ENCODE data around the gene TBC1D9. TPM values are rescaled to one million over a fixed set of nuclear protein-coding genes. Genes with fewer than 3 reads are reported as not detected.

The TBC1D9 gene
- total and polyA plus RNA-seq, 10 of the 15 experiments (the other 5 are each of a cell fraction or from before 2014, with no cell fraction given), result 0.87 to 14.9 (median 7.1) TPM

DNA sequence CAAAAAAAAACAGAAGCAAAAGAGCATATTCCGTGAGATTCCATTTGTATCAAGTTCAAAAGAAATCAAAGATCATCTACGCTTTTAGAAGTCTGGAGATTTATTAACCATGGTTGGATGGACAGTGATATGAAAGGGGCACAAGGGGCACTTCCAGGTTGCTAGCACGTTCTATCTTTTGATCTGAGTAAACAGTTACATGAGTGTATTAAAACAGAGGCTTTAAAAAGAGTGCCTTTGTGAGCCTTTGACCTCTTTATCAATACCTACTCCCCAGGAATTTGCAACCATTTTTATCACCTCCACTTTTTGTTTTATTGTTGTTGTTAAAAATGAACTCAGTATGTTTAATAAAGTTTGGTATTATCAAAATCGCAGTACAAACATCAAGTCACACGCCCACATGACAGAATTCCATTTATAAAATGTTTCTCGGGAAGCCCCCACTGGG is 115.1 kb downstream of the TBC1D9 start (continued):
- TF ChIP-seq EP300 (IDR thresholded peaks at IDR 0.05; ENCODE audit: borderline replicate concordance in 1 of 2, control insufficient read depth in 1 of 2, low read depth in 2 of 2, low read length in 2 of 2) (no peak), JUND (IDR thresholded peaks at IDR 0.05; ENCODE audit: low read depth, low read length) (no peak), STAT1 (conservative IDR thresholded peaks at IDR 0.05) (no peak)

DNA sequence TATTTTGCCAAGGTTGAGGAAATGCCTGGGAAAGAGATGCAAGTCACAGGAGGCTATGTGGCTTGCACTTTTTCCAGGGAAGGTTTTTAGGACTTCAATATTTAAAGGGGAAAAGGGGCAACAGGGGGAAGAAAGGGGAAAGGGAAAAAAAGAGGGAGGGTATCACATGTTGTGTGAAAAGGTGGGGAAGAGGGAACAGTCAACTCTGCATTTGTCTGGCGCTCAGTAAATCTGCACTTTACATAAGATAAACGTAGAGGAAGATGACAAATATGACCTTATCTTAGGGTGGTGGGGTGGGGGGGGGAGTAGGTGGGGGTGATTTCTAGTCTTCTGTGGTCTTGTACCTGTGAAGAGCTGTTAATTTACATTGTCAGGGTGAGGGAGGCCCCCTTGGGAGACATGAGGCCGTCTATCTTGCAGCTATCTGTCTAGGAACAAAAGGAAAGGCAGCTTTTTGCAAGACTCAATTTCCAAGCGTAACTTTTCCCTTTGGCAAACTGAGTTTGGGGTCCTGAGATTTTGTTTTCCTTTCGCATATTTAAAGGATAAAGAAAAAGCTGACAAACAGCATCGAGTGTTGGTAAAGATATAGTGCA is 115.9 kb downstream of the TBC1D9 start:
- ATAC-seq, result no peak
- no peaks in the 10 kb centered on the region for H4K20me1 ChIP-seq (ENCODE audit: control insufficient read depth, insufficient read depth)
- no peaks in the 10 kb centered on the region for H3K9me3 ChIP-seq (replicated peaks; ENCODE audit: control insufficient read depth, insufficient read depth, low read length)
- H3K79me2 ChIP-seq (ENCODE audit: control insufficient read depth, insufficient read depth, low read length), result no peaks in the 10 kb centered on the region
- intact Hi-C loops (cut with micrococcal nuclease; ENCODE audit: unreplicated experiment), result no loop called here
- in situ Hi-C loops (cut with MboI), result no loop called here
- SMC1A ChIA-PET (ENCODE audit: uncharacterized antibody, unreplicated experiment), result no interaction called here
- no peaks in the 10 kb centered on the region; a peak in 2 of 4 replicates for H3K36me3 ChIP-seq (ENCODE audit: control insufficient read depth in 2 of 2, insufficient read depth in 2 of 2, low read length in 1 of 2)
- FAIRE-seq, result no peak
- 27% methylated on average over 6 of the region's 6 CpGs for WGBS (ENCODE audit: insufficient coverage, insufficient replicate concordance, low lambda C conversion rate, missing lambda C conversion rate)
- no peak overlapping the region for H3K4me3 ChIP-seq
- no peak overlapping the region for H3K9ac ChIP-seq (ENCODE audit: control insufficient read depth, insufficient read depth, low read length)
- H3K4me1 ChIP-seq (ENCODE audit: control insufficient read depth, insufficient read depth, low read length), result no peaks in the 10 kb centered on the region
- DNase-seq (ENCODE audit: low read depth, low spot score), result no peak
- no peak for TF ChIP-seq CREB1 (IDR thresholded peaks at IDR 0.05; ENCODE audit: low read depth)
- no peak for TF ChIP-seq IKZF2 (IDR thresholded peaks at IDR 0.05)
- TF ChIP-seq STAT1 (conservative IDR thresholded peaks at IDR 0.05), result no peak
- no peak for TF ChIP-seq RAD51 (IDR thresholded peaks at IDR 0.05)
- TF ChIP-seq, protein P1, sequence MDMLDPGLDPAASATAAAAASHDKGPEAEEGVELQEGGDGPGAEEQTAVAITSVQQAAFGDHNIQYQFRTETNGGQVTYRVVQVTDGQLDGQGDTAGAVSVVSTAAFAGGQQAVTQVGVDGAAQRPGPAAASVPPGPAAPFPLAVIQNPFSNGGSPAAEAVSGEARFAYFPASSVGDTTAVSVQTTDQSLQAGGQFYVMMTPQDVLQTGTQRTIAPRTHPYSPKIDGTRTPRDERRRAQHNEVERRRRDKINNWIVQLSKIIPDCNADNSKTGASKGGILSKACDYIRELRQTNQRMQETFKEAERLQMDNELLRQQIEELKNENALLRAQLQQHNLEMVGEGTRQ (IDR thresholded peaks at IDR 0.05; ENCODE audit: borderline replicate concordance, low read depth, low read length), result no peak
- TF ChIP-seq EZH2 (IDR thresholded peaks at IDR 0.05; ENCODE audit: borderline replicate concordance, control insufficient read depth, low read depth, low read length), result no peak
- TF ChIP-seq EED (IDR thresholded peaks at IDR 0.05; ENCODE audit: low read depth), result no peak
- TF ChIP-seq TBL1XR1 (IDR thresholded peaks at IDR 0.05; ENCODE audit: low read depth, low read length), result no peak
- TF ChIP-seq, protein P2, sequence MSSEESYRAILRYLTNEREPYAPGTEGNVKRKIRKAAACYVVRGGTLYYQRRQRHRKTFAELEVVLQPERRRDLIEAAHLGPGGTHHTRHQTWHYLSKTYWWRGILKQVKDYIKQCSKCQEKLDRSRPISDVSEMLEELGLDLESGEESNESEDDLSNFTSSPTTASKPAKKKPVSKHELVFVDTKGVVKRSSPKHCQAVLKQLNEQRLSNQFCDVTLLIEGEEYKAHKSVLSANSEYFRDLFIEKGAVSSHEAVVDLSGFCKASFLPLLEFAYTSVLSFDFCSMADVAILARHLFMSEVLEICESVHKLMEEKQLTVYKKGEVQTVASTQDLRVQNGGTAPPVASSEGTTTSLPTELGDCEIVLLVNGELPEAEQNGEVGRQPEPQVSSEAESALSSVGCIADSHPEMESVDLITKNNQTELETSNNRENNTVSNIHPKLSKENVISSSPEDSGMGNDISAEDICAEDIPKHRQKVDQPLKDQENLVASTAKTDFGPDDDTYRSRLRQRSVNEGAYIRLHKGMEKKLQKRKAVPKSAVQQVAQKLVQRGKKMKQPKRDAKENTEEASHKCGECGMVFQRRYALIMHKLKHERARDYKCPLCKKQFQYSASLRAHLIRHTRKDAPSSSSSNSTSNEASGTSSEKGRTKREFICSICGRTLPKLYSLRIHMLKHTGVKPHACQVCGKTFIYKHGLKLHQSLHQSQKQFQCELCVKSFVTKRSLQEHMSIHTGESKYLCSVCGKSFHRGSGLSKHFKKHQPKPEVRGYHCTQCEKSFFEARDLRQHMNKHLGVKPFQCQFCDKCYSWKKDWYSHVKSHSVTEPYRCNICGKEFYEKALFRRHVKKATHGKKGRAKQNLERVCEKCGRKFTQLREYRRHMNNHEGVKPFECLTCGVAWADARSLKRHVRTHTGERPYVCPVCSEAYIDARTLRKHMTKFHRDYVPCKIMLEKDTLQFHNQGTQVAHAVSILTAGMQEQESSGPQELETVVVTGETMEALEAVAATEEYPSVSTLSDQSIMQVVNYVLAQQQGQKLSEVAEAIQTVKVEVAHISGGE (CRISPR knock-in tag; IDR thresholded peaks at IDR 0.05), result no peak
- no peak for TF ChIP-seq BRCA1 (IDR thresholded peaks at IDR 0.05; ENCODE audit: low read depth, low read length)
- TF ChIP-seq, protein P3, sequence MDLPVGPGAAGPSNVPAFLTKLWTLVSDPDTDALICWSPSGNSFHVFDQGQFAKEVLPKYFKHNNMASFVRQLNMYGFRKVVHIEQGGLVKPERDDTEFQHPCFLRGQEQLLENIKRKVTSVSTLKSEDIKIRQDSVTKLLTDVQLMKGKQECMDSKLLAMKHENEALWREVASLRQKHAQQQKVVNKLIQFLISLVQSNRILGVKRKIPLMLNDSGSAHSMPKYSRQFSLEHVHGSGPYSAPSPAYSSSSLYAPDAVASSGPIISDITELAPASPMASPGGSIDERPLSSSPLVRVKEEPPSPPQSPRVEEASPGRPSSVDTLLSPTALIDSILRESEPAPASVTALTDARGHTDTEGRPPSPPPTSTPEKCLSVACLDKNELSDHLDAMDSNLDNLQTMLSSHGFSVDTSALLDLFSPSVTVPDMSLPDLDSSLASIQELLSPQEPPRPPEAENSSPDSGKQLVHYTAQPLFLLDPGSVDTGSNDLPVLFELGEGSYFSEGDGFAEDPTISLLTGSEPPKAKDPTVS (IDR thresholded peaks at IDR 0.05; ENCODE audit: low read depth, low read length), result no peak
- TF ChIP-seq CHD2 (IDR thresholded peaks at IDR 0.05; ENCODE audit: borderline replicate concordance, low read depth, low read length), result no peak
- no peak for TF ChIP-seq FOS (IDR thresholded peaks at IDR 0.05; ENCODE audit: borderline replicate concordance, extremely low read depth, insufficient read length)
- TF ChIP-seq RELA (IDR thresholded peaks at IDR 0.05; ENCODE audit: borderline replicate concordance, partially characterized antibody), result no peak
- H3K27me3 ChIP-seq (replicated peaks in 1 of 2; ENCODE audit: control insufficient read depth in 2 of 2, insufficient read depth in 2 of 2, low read length in 1 of 2), result no peaks in the 10 kb centered on the region
- CTCF ChIA-PET, result interaction anchor here (1.5 to 2.3 kb wide), 3 partner anchors 14 to 281 kb away, joined by 3 to 12 read pairs (median 8); no protein-coding TSS in a partner anchor
- H2AFZ ChIP-seq (ENCODE audit: control insufficient read depth, low read depth, low read length), result no peak overlapping the region
- BruUV-seq (replicated peaks), result no TSS peak
- POLR2A ChIA-PET, result interaction anchor here (0.8 kb wide), 1 partner anchor 71 kb away, joined by 5 read pairs; no protein-coding TSS in a partner anchor
- H3K4me2 ChIP-seq (ENCODE audit: control insufficient read depth, insufficient read depth), result no peak overlapping the region
- RAD21 ChIA-PET (ENCODE audit: unreplicated experiment), result no interaction called here
- no peak overlapping the region for H3K27ac ChIP-seq (ENCODE audit: control insufficient read depth, insufficient read depth)
